Activated CD4-positive, alpha-beta T cell treated with anti-CD3 and anti-CD28 coated beads for 1 hour (primary cell): ENCODE measurements around the gene FRMPD2.
"Not testable (repeated sequence)": the region's sequence is repeated elsewhere in the genome, so short reads cannot be mapped to it uniquely, and the experiment has no call there.

ENCODE experiments used
- DNase-seq: peaks from one replicate; pipeline ENCODE4 v3.0.0-alpha.2; 2020

Gene FRMPD2

GRCh38 chr10:48110277-48110676 is 164.2 kb downstream of the FRMPD2 start:
- not testable (repeated sequence) for DNase-seq
